ENCODE results near the gene SIL1.
"Not testable (repeated sequence)": the region's sequence is repeated elsewhere in the genome, so short reads cannot be mapped to it uniquely, and the experiment has no call there.

The SIL1 gene

DNA sequence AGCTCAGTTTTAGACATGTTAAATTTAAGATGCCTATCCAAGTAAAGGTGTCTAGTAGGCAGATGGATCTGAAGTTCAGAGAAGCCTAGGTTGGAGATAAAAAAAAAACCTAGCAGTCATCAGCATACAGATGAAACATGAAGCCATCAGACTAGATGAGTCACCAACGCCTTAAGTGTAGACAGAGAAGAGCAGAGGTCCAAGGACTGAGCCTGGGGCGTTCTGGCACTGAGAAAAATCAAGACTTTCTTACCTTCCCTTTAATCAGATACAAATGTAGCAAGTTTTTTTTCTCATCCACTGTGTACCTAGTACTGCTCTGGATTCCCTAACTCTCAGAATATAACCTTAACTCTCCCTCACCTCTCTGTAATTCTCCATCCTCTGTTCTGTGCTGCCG lies 97.3 kb downstream of the SIL1 start:
- DNase-seq = no peak

DNA sequence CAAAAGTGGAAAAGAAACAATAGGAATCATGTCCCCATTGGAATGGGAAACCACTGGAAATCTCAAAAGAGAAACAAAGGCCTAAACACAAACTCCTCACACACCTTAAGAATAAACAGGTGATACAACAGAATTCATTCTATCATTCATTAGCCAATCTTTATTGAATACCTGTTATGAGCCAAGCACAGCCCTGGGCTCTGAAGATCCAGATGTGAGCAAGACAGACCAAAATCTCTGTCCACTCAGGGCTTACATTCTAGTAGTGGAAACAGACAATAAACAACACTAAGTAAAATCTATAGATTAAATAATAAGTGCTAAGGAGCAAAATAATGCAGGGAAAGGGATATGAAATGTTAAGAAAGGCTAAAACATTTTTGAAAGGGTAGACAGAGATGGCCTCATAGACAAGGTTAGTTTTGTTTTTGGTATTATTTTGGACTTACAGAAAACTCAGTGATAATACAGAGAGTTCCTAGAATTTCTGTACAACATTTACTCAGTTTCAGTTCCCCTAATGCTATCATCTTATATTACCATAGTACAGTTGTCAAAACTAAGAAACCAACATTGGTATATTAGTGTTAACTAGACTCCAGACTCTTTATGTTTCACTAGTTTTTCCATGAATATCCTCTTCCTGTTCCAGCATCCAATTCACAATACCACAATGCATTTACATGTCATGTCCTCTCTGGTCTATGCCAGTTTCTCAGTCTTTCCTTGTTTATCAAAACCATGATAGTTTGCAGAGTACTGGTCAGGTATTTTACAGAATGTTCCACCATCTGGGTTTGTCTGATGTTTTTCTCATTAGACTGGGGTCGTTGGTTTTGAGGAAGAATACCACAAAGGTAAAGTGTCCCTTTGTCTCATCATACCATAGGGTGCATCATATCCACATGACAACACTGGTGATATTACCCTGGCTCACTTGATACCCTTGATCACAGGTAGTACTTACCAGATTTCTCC lies 103.7 kb downstream of the SIL1 start:
- DNase-seq = no peak

DNA sequence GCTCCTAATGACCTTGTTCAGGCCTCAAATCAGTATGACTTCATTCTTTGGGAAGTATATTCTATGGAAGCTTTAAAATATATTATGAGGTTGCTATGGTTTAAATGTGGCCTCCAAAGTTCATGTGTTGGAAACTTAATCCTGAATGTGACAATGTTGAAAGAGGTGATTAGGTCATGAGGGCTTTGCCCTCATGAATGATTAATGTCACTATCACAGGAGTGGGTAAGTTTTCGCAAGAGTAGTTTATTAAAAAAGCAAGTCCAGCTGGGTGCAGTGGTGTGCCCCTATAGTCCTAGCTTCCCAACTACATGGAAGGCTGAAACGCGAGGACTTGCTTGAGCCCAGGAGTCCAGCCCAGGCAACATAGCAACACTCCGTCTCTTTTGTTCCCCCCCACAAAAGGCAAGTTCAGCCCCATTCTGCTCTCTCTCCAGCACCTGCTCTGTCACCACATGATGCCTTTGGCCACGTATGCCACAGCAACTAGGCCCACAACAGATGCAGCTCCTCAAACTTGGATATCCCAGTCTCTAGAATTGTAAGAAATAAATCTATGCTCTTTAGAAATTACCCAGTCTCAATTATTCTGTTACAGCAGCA lies 105.3 kb downstream of the SIL1 start:
- DNase-seq = no peak

DNA sequence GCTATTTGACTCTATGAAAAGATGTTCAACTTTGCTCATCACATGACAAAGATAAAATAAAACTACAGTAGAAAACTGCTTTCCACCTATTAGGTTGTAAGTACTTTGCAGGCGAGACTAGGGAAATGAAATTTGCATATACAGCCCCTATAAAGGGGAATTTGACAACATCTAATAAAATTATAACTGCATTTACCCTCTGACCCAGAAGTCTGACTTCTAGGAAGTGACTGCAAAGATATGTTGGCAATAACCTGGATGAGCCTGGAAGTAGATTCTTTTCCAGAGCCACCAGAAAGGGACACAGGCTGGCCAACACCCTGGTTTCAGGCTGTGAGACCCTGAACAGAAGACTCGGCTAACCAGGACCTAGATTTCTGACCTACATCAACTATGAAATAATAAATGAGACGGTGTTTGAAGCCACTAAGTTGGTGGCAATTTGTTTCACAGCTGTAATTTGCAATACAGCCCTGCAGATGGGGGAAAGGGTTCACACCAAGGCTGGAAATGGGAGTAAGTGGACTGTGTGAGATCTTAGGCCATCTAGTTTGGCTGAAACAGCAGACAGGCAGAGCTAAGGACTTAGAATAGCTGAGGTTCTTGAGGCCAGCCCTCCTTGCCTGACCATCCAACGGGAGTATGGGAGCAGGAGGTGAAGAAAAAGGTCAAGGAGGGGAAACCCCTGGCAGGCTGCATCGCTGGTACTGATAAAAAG lies 106.6 kb downstream of the SIL1 start:
- no peak for DNase-seq

DNA sequence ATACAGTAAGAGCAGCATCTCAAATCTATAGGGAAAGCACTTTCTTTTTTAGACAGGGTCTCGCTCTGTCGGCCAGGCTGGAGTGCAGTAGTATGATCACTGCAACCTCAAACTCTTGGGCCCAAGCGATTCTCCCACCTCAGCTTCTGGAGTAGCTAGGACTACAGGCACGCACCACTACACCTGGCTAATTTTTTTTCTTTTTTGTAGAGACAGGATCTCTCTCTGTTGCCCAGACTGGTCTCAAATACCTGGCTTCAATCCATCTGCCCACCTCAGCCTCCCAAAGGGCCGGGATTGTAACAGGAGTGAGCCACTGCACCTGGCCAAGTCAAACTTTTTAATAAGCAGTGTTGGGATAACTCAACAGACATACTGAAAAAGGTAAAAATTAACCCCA lies 107.6 kb downstream of the SIL1 start:
- DNase-seq = no peak

DNA sequence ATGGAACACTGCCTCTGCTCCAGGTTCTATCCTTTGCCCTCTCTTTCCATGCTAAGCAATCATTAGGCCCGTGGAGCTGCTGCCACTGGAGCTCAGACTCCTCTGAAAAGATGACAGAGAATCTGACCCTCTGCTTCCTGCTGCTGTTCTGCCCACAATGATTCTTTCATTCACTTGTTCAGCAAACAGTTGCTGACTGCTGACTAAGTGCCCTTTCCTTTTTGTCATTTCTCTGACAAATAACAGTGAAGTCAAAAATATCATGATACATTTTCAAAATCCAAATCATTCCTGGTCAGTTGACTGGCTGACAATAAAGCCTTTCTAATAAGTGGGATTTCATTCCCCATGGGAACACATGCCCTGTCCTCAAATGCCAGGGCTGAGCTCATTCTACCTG lies 110.1 kb downstream of the SIL1 start:
- DNase-seq = no peak

- no peak for DNase-seq
Observed at GRCh38 chr5:139082813-139083498, 115.2 kb downstream of the SIL1 start.

GRCh38 chr5:139079991-139080610 lies 118.1 kb downstream of the SIL1 start:
- no peak for DNase-seq

DNA sequence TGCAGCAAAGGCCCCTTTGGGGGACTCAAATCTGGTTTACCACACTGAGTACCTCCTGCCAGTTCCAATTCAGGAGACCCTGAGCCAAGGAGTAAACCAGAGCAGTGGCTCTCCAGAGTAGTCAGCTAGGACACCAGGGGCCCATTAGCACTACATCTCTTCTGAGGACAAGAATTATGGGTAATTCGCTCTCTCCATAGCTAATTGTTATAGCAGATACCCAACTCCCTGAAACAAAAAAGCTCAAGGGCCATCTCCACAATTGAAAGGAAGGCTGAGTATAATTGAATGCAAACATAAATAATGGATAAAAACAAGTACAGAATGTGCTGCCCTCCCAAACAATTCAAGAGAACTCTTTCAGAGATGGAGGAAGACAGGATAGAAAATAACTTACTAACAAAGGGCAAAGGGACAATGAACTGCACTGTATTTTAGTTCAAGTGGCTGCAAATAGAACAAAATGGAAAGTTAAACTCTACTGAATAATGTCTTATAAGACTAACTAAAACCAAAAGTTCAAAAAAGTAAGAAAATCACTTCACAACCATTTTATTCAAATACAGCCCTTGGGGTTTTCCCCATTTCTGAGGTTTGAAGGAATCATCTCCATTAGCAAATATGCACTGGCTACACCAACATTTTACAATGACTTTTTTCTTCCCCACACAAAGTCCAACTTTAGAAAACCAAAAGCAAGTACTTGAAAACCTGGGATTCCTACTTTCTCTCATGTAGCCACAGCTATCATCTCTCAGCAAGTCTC lies 118.8 kb downstream of the SIL1 start:
- DNase-seq = no peak

GRCh38 chr5:139078345-139078744 lies 119.8 kb downstream of the SIL1 start:
- no peak for DNase-seq

- no peak for DNase-seq
Observed at GRCh38 chr5:139077899-139078298, 120.3 kb downstream of the SIL1 start.

DNA sequence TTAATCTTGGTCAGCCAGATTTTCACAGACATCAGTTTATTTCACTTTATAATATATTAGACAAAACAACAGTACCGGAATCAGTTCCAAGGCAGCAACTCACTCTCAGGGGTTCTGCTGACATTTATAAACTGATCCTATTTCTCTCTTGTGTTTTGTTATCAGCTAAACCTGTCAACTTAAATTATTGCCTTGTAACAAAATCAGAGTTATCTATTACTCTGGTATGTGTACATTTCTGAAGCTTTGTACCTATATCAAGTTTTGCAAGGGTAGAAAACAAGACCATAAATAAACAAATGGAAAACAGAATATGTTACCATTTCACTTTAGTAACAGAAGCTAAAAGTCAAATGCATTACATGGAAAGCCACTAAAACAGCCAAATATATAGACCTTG lies 122.1 kb downstream of the SIL1 start:
- no peak for DNase-seq

DNA sequence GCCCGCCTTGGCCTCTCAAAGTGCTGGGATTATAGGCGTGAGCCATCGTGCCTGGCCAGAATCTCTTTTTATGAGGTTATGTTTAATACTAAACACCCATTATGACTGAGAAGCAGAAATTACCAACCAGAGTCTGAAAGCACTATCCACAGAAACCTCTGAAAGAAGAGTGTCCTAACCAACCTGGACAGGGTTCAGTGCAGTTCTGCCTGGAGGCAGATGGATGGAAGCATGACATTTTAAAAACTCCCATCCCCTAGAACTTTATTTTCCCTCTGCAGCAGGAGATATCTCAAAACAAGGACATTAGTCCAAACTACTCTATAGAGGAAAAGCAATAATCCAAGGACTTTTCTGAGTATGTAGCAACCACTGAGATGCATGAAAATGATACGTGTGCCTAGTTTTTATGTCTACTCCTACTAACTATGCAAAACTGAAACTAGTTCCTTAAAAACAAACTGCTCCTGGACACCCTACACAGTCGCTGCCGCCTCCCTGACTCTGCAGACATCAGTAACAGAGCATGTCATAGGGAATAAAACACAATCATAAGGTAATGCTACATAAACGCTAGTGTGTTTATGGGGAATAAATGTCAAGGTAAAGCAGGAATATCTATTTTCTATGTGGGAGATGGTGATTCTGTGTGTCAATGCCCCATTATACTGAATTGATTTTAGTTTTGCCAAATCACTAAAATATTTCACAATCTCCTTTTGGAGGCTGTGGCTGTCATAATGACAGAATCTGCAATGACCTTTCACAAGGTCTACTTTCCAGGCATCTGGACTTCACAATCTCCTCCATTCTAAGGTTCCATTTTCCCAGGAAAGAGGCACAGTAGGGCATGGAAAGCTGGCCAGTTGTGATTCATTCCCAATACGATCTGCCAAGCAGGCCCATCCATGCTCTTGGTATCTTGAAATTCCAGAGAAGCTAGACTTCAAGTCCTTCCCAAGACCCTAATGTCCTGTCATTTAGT lies 122.8 kb downstream of the SIL1 start:
- DNase-seq = no peak

DNA sequence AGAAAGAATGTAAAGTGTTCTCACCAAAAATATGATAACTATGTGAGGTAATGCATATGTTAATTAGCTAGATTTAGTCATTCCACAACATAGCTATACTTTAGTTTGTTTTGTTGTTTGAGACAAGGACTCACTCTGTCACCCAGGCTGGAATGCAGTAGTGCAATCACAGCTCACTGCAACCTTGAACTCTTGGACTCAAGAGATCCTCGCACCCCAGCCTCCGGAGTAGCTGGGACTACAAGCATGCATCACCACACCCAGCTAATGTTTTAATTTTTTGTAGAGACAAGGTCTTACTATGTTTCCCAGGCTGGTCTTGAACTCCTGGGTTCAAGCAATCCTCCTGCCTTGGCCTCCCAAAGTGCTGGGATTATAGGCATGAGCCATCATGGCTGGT lies 124.2 kb downstream of the SIL1 start:
- DNase-seq = not testable (repeated sequence)

DNA sequence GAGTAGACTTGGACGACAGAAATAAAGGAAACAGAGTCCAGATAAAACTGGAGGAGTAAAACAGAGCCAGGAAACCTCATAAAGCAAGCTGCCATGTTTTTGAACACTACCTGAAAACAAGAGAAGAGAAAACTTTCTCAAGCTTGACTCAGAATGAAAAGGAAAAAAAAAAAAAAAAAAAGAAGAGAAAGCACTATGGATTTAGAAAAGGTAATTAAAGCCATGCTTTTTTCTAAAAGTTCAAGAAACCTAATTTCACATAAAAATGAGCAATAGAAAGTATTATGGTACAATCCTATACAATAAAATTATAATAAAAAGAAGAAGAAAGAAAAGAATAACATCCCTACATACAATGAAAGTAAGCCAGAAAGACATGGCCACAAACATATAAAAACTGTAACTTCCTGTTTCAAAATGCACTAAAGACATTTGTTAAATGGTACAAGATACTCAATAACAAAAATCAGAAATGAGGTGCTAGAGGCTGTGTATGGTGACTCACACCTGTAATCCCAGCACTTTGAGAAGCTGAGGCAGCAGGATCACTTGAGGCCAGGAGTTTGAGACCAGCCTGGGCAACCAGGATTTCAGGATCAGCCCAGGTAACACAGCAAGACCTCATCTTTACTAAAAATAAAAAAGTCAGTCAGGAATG lies 129.5 kb downstream of the SIL1 start:
- no peak for DNase-seq

DNA sequence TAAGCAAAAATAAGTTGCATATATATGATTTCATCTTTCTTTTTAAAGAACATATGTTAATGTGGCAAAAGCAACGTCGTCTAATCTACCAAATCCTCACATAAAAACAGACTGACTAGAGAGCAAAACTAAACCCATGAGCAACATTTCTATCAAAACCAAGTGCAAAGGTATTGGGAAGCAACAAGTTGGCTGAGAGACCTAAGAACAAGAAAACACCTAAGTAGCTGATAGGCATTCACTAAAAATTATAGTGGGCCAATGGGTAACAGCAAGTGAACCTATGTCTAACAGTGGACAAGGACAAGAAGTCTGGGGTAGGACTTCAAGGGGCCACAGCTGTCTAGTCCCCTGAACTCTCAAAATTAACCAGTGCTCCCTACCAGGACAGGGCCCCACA lies 130.1 kb downstream of the SIL1 start:
- no peak for DNase-seq

DNA sequence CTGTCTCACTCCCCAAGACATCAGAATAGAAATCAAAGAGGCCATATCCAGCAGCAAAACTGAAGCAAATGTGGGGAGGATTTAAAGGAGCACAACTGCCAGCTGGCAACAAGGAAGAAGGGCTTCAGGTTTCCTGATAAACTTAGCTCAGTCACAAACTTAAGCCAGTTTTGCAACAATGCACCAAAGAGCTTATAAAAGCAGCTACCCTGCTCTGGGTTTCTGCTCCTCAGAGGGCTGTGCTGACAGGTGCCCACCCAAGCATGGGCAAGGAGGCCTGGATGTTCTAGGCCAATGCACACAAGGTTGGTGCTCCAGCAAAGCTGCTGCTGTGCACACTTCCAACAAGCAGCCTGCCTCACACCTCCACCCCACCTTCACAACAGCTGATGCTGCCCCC lies 132.9 kb downstream of the SIL1 start:
- DNase-seq = no peak

DNA sequence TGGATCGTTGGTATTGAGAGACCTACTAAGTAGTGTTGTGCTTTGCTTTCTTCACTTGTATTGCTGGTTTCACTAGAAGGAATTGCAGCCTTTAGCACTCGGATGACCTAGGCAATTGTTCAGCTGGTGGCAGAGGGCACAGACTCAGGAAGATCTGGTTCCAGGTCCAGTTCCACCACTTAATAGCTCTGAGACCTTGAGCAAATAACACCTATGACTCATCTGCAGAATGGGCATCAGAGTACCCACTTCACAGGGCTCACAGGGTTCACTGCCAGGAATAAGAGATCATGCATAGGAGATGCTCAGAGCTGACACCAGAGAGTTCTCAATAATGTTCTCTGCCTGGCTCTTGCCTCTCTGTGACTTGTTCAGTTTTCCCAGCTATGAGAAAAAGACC lies 133.6 kb downstream of the SIL1 start:
- DNase-seq = no peak

DNA sequence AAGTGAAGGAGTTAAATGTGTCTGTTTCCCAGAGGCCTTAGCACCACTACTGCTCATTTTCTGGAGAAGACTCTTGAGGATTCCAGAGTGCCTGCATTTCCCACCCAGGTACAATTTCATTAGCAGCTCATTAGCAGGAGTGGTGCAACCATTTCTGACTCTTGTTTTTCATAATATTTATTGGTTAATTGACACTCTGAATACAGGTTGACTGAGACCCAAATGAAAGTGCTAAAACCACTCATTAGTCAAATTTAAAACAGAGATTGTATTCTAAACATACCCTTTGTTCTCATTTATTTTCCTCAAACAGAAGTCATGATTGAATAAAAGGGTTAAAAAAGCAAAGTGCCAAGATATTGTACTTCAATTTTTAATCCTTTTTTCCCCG lies 134.5 kb downstream of the SIL1 start:
- no peak for DNase-seq

All from NCI-H2107 (cell line).